SU-DHL-6 (cell line): ENCODE measurements around the gene RTP2.

Experiments used
- H2AFZ ChIP-seq: fragments of 200-600 bp; sonication (generic); 2 replicates; pipeline ENCODE4 v1.6.1; 2014; ENCODE audit warnings: low read depth, mild to moderate bottlenecking, moderate library complexity, mixed read lengths, antibody characterized with exemption, low read length; ENCODE audit not compliant: severe bottlenecking
- H3F3A ChIP-seq: fragments of 200-600 bp; shearing (Covaris generic); 2 replicates; pipeline ENCODE4 v1.6.0; 2016; ENCODE audit warnings: antibody characterized with exemption, mild to moderate bottlenecking; ENCODE audit not compliant: insufficient read depth
- H3K27ac ChIP-seq: fragments of 200-600 bp; sonication (generic); 2 replicates; pipeline ENCODE4 v1.5.1; 2016; ENCODE audit warnings: low read depth, mild to moderate bottlenecking, low read length, moderate library complexity, mixed read lengths
- H3K27me3 ChIP-seq: fragments of 200-600 bp; sonication (generic), shearing (Covaris generic); 2 replicates; pipeline ENCODE4 v1.6.0; 2014; ENCODE audit warnings: mild to moderate bottlenecking, low read length
- H3K36me3 ChIP-seq: fragments of 200-600 bp; sonication (generic); 2 replicates; pipeline ENCODE4 v1.6.1; 2014; ENCODE audit warnings: mild to moderate bottlenecking, low read length, mixed read lengths
- H3K4me2 ChIP-seq: fragments of 300-600, 200-600 bp; shearing (Covaris generic), sonication (generic); 2 replicates; pipeline ENCODE4 v1.6.0; 2014; ENCODE audit warnings: low read length, low read depth, mild to moderate bottlenecking; ENCODE audit not compliant: poor library complexity, severe bottlenecking
- H3K4me3 ChIP-seq: fragments of 200-600 bp; sonication (generic); 2 replicates; pipeline ENCODE4 v1.5.1; 2014; ENCODE audit warnings: antibody characterized with exemption, low read length, mild to moderate bottlenecking, mixed read lengths; ENCODE audit not compliant: insufficient read depth, poor library complexity, severe bottlenecking
- H3K79me2 ChIP-seq: fragments of 200-600 bp; sonication (generic); 2 replicates; pipeline ENCODE4 v1.6.1; 2014; ENCODE audit warnings: mild to moderate bottlenecking, low read length, moderate library complexity; ENCODE audit not compliant: insufficient read depth
- H3K9ac ChIP-seq: fragments of 200-600 bp; sonication (generic); 2 replicates; pipeline ENCODE4 v1.7.0; 2014; ENCODE audit warnings: mild to moderate bottlenecking, low read length
- H3K9me2 ChIP-seq: fragments of 200-600 bp; sonication (generic); replicated peaks from 2 replicates; pipeline ENCODE4 v1.6.1; 2014; ENCODE audit warnings: low read length; ENCODE audit not compliant: insufficient read depth
- H3K9me3 ChIP-seq: fragments of 200-600 bp; sonication (generic); 2 replicates; pipeline ENCODE4 v1.6.1; 2014; ENCODE audit warnings: low read length, mixed read lengths; ENCODE audit not compliant: insufficient read depth
- H4K20me1 ChIP-seq: fragments of 200-600 bp; sonication (generic); 2 replicates; pipeline ENCODE4 v1.6.1; 2014; ENCODE audit warnings: low read depth, mild to moderate bottlenecking, antibody characterized with exemption, low read length, moderate library complexity, mixed read lengths
- CTCF ChIP-seq: fragments of 200-600 bp; sonication (generic); IDR thresholded peaks from one replicate; pipeline ENCODE4 v1.5.1; 2017; ENCODE audit warnings: antibody characterized with exemption, mild to moderate bottlenecking, low read length, moderate library complexity; ENCODE audit not compliant: insufficient read depth, poor library complexity, severe bottlenecking
- EZH2phosphoT487 ChIP-seq: fragments of 200-600 bp; sonication (generic), shearing (Covaris generic); conservative IDR thresholded peaks from 2 replicates; pipeline ENCODE4 v1.6.1; 2018; ENCODE audit warnings: mild to moderate bottlenecking, antibody characterized with exemption, low read length, moderate library complexity, mixed read lengths

Gene RTP2

GRCh38 chr3:187700249-187700648, 2.1 kb downstream of the RTP2 start:
- Histone ChIP-seq H2AFZ (no peak overlapping the region), H4K20me1 (no peaks in the 10 kb centered on the region), H3K4me2 (no peak overlapping the region), H3K9ac (no peak overlapping the region), H3K9me2 (no peaks in the 10 kb centered on the region), H3K27me3 (no peaks in the 10 kb centered on the region), H3F3A (no peaks in the 10 kb centered on the region), H3K9me3 (no peaks in the 10 kb centered on the region), H3K36me3 (no peaks in the 10 kb centered on the region), H3K27ac (no peak overlapping the region), H3K79me2 (no peaks in the 10 kb centered on the region), H3K4me3 (no peak overlapping the region)
- TF ChIP-seq EZH2phosphoT487 (no peak), CTCF (no peak)

- Histone ChIP-seq H3K9me2 (no peaks in the 10 kb centered on the region), H3K9ac (no peak overlapping the region), H3K4me3 (no peak overlapping the region), H3K9me3 (no peaks in the 10 kb centered on the region), H2AFZ (no peak overlapping the region), H4K20me1 (no peaks in the 10 kb centered on the region), H3K27me3 (no peaks in the 10 kb centered on the region), H3K36me3 (no peaks in the 10 kb centered on the region), H3K27ac (no peak overlapping the region), H3K4me2 (no peak overlapping the region), H3F3A (no peaks in the 10 kb centered on the region), H3K79me2 (no peaks in the 10 kb centered on the region)
- TF ChIP-seq EZH2phosphoT487 = no peak
Measured at GRCh38 chr3:187698499-187699399, 3.6 kb downstream of the RTP2 start.

- no peaks in the 10 kb centered on the region for H3F3A ChIP-seq
- no peaks in the 10 kb centered on the region for H3K79me2 ChIP-seq
- H3K9me2 ChIP-seq = no peaks in the 10 kb centered on the region
- TF ChIP-seq CTCF (no peak), EZH2phosphoT487 (no peak)
- no peaks in the 10 kb centered on the region for H3K36me3 ChIP-seq
- no peaks in the 10 kb centered on the region for H3K27me3 ChIP-seq
- no peaks in the 10 kb centered on the region for H3K9me3 ChIP-seq
- no peak overlapping the region for H3K4me3 ChIP-seq
- H4K20me1 ChIP-seq = no peaks in the 10 kb centered on the region
- no peak overlapping the region for H3K27ac ChIP-seq
- H3K9ac ChIP-seq = no peak overlapping the region
- H2AFZ ChIP-seq = no peak overlapping the region
- H3K4me2 ChIP-seq = no peak overlapping the region
Measured at GRCh38 chr3:187696021-187696420, 6.3 kb downstream of the RTP2 start.

- no peaks in the 10 kb centered on the region for H3K9me3 ChIP-seq
- H4K20me1 ChIP-seq = no peaks in the 10 kb centered on the region
- H3K4me3 ChIP-seq = no peak overlapping the region
- no peaks in the 10 kb centered on the region for H3F3A ChIP-seq
- no peaks in the 10 kb centered on the region for H3K27me3 ChIP-seq
- no peaks in the 10 kb centered on the region for H3K36me3 ChIP-seq
- no peak overlapping the region for H3K9ac ChIP-seq
- TF ChIP-seq CTCF (no peak), EZH2phosphoT487 (no peak)
- no peak overlapping the region for H3K27ac ChIP-seq
- H3K4me2 ChIP-seq = no peak overlapping the region
- H3K79me2 ChIP-seq = no peaks in the 10 kb centered on the region
- H2AFZ ChIP-seq = no peak overlapping the region
- no peaks in the 10 kb centered on the region for H3K9me2 ChIP-seq
Measured at GRCh38 chr3:187695449-187695848, 6.9 kb downstream of the RTP2 start.
